HepG2 (cell line): ENCODE measurements around the gene HEPACAM. TPM values are rescaled to one million over a fixed set of nuclear protein-coding genes. Genes with fewer than 3 reads are reported as not detected.
A peak's percentile ranks its signal among the peaks of the same experiment; 100 is the strongest.

Experiments
- CBX2 ChIP-seq, 2 experiments: fragments of 200-600 bp in 1 of 2; sonication (generic); formaldehyde crosslinking in 1 of 2; IDR thresholded peaks; 2 replicates each; pipeline versions ENCODE4 v1.7.0 to v1.8.1; 2018 to 2022; ENCODE audit warnings: low read depth in 2 of 2, low read length in 1 of 2, mild to moderate bottlenecking in 1 of 2, missing genetic modification reagents in 1 of 2
- EZH2 ChIP-seq: conservative IDR thresholded peaks from 2 replicates; pipeline ENCODE4 v1.6.1; 2012; ENCODE audit warnings: mild to moderate bottlenecking, low read depth, low read length, moderate library complexity
- FOXA1 ChIP-seq, 2 experiments: fragments of 450-650 bp in 1 of 2; sonication (generic) in 1 of 2; formaldehyde crosslinking in 1 of 2; IDR thresholded peaks; 2 replicates each; pipeline versions ENCODE4 v1.4.0 to v1.6.1; 2016 to 2020; ENCODE audit warnings: missing genetic modification reagents in 1 of 2
- GFI1 ChIP-seq: sonication (generic); formaldehyde crosslinking; IDR thresholded peaks from 2 replicates; pipeline ENCODE4 v1.5.0; 2020; ENCODE audit warnings: missing genetic modification reagents, mild to moderate bottlenecking, borderline replicate concordance
- HNF4G ChIP-seq, 2 experiments: sonication (generic) in 1 of 2; formaldehyde crosslinking in 1 of 2; IDR thresholded peaks; 2 replicates each; pipeline versions ENCODE4 v1.4.0 to v1.6.1; 2011 to 2020; ENCODE audit warnings: borderline replicate concordance in 2 of 2, low read depth in 2 of 2, mild to moderate bottlenecking in 2 of 2, low read length in 1 of 2, missing genetic modification reagents in 1 of 2, moderate library complexity in 1 of 2
- PAXIP1 ChIP-seq: sonication (generic); formaldehyde crosslinking; conservative IDR thresholded peaks from 2 replicates; pipeline ENCODE4 v1.4.0; 2020; ENCODE audit warnings: mild to moderate bottlenecking, missing genetic modification reagents, moderate library complexity
- PHF8 ChIP-seq: sonication (generic); formaldehyde crosslinking; IDR thresholded peaks from 2 replicates; pipeline ENCODE4 v1.5.0; 2020; ENCODE audit warnings: missing genetic modification reagents
- SALL2 ChIP-seq: sonication (generic); formaldehyde crosslinking; IDR thresholded peaks from 2 replicates; pipeline ENCODE4 v1.8.1; 2023; ENCODE audit warnings: mild to moderate bottlenecking, missing genetic modification reagents, inconsistent platforms
- SP1 ChIP-seq, 2 experiments: fragments of 450-650 bp in 1 of 2; sonication (generic) in 1 of 2; formaldehyde crosslinking in 1 of 2; IDR thresholded peaks; 2 replicates each; pipeline versions ENCODE4 v1.4.0 to v1.6.1; 2016 to 2020; ENCODE audit warnings: missing genetic modification reagents in 1 of 2
- SYNCRIP ChIP-seq: fragments of 200-400 bp; formaldehyde crosslinking; IDR thresholded peaks from 2 replicates; pipeline ENCODE4 v1.6.1; 2018; ENCODE audit warnings: mild to moderate bottlenecking, low read depth, low read length; ENCODE audit not compliant: insufficient read depth
- polyA plus RNA-seq, 8 experiments: library from polyadenylated mRNA; depleted of rRNA in 3 of 8; stranded (reverse) in 7 of 8; unstranded in 1 of 8; fragments of >200 nt; fragmentation: Illumina TruSeq in 4 of 8; extraction: Trizol in 4 of 8; gene quantifications; 2 replicates each; pipeline versions ENCODE4 v1.2.1 to v1.2.3, GENCODE V29; 2011 to 2016; ENCODE audit warnings: low read depth in 4 of 8, missing spikeins in 1 of 8, mixed read lengths in 1 of 8; ENCODE audit not compliant: insufficient read depth in 1 of 8
- total RNA-seq, 5 experiments: library from RNA; depleted of rRNA; stranded (reverse); fragments of >200 nt; fragmentation: Illumina TruSeq; extraction: Trizol; gene quantifications; 2 replicates each; pipeline ENCODE4 v1.2.3, GENCODE V29; 2016; ENCODE audit warnings: low read depth in 1 of 5
- TF ChIP-seq, protein P1 (sequence below): sonication (generic); formaldehyde crosslinking; IDR thresholded peaks from one replicate; pipeline ENCODE4 v1.5.1; 2020; ENCODE audit warnings: mild to moderate bottlenecking, missing genetic modification reagents; ENCODE audit errors: not compliant biosample characterization
- TF ChIP-seq, protein P2 (sequence below): sonication (generic); formaldehyde crosslinking; IDR thresholded peaks from 2 replicates; pipeline ENCODE4 v1.4.0; 2020; ENCODE audit warnings: missing genetic modification reagents, mild to moderate bottlenecking, borderline replicate concordance

The HEPACAM gene
- total and polyA plus RNA-seq, 2 of the 13 experiments (the other 11 are each of a cell fraction or from before 2014, with no cell fraction given), result 66.9 to 121 TPM

- TF ChIP-seq PAXIP1 (CRISPR knock-in tag), result peak; percentile 18; the same call in 1 of the 2 replicates
- TF ChIP-seq GFI1 (CRISPR knock-in tag), result peak; percentile 51; the same call in 1 of the 2 replicates
- no peak for TF ChIP-seq FOXA1 (IDR thresholded peaks at IDR 0.05)
- TF ChIP-seq FOXA1 (CRISPR knock-in tag; IDR thresholded peaks at IDR 0.05), result no peak
- TF ChIP-seq SYNCRIP, result no peak
- TF ChIP-seq, protein P1, sequence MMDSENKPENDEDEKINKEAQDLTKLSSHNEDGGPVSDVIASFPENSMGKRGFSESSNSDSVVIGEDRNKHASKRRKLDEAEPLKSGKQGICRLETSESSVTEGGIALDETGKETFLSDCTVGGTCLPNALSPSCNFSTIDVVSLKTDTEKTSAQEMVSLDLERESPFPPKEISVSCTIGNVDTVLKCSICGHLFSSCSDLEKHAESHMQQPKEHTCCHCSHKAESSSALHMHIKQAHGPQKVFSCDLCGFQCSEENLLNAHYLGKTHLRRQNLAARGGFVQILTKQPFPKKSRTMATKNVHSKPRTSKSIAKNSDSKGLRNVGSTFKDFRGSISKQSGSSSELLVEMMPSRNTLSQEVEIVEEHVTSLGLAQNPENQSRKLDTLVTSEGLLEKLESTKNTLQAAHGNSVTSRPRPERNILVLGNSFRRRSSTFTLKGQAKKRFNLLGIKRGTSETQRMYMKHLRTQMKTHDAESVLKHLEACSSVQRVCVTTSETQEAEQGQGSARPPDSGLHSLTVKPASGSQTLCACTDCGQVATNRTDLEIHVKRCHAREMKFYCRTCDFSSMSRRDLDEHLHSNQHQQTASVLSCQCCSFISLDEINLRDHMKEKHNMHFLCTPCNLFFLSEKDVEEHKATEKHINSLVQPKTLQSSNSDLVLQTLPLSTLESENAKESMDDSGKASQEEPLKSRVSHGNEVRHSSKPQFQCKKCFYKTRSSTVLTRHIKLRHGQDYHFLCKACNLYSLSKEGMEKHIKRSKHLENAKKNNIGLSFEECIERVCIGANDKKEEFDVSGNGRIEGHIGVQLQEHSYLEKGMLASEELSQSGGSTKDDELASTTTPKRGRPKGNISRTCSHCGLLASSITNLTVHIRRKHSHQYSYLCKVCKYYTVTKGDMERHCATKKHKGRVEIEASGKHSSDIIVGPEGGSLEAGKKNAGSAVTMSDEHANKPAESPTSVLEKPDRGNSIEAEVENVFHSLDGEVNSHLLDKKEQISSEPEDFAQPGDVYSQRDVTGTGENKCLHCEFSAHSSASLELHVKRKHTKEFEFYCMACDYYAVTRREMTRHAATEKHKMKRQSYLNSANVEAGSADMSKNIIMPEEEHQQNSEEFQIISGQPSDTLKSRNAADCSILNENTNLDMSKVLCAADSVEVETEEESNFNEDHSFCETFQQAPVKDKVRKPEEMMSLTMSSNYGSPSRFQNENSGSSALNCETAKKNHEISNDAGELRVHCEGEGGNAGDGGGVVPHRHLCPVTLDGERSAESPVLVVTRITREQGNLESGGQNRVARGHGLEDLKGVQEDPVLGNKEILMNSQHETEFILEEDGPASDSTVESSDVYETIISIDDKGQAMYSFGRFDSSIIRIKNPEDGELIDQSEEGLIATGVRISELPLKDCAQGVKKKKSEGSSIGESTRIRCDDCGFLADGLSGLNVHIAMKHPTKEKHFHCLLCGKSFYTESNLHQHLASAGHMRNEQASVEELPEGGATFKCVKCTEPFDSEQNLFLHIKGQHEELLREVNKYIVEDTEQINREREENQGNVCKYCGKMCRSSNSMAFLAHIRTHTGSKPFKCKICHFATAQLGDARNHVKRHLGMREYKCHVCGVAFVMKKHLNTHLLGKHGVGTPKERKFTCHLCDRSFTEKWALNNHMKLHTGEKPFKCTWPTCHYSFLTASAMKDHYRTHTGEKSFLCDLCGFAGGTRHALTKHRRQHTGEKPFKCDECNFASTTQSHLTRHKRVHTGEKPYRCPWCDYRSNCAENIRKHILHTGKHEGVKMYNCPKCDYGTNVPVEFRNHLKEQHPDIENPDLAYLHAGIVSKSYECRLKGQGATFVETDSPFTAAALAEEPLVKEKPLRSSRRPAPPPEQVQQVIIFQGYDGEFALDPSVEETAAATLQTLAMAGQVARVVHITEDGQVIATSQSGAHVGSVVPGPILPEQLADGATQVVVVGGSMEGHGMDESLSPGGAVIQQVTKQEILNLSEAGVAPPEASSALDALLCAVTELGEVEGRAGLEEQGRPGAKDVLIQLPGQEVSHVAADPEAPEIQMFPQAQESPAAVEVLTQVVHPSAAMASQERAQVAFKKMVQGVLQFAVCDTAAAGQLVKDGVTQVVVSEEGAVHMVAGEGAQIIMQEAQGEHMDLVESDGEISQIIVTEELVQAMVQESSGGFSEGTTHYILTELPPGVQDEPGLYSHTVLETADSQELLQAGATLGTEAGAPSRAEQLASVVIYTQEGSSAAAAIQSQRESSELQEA, result no peak
- no peak for TF ChIP-seq HNF4G (IDR thresholded peaks at IDR 0.05; ENCODE audit: borderline replicate concordance, low read depth, low read length)
- TF ChIP-seq HNF4G (CRISPR knock-in tag; IDR thresholded peaks at IDR 0.05; ENCODE audit: borderline replicate concordance, low read depth), result no peak
- TF ChIP-seq EZH2, result no peak
- TF ChIP-seq PHF8 (CRISPR knock-in tag), result no peak
- TF ChIP-seq, protein P2, sequence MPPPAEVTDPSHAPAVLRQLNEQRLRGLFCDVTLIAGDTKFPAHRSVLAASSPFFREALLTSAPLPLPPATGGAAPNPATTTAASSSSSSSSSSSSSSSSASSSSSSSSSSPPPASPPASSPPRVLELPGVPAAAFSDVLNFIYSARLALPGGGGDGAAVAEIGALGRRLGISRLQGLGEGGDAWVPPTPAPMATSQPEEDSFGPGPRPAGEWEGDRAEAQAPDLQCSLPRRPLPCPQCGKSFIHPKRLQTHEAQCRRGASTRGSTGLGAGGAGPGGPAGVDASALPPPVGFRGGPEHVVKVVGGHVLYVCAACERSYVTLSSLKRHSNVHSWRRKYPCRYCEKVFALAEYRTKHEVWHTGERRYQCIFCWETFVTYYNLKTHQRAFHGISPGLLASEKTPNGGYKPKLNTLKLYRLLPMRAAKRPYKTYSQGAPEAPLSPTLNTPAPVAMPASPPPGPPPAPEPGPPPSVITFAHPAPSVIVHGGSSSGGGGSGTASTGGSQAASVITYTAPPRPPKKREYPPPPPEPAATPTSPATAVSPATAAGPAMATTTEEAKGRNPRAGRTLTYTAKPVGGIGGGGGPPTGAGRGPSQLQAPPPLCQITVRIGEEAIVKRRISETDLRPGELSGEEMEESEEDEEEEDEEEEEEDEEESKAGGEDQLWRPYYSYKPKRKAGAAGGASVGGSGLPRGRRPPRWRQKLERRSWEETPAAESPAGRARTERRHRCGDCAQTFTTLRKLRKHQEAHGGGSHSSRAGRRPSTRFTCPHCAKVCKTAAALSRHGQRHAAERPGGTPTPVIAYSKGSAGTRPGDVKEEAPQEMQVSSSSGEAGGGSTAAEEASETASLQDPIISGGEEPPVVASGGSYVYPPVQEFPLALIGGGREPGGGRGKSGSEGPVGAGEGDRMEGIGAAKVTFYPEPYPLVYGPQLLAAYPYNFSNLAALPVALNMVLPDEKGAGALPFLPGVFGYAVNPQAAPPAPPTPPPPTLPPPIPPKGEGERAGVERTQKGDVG (CRISPR knock-in tag), result no peak
- TF ChIP-seq SALL2 (CRISPR knock-in tag), result no peak
- no peak for TF ChIP-seq SP1 (IDR thresholded peaks at IDR 0.05)
- no peak for TF ChIP-seq SP1 (CRISPR knock-in tag; IDR thresholded peaks at IDR 0.05)
- TF ChIP-seq CBX2 (IDR thresholded peaks at IDR 0.05; ENCODE audit: low read depth, low read length), result no peak
- TF ChIP-seq CBX2 (CRISPR knock-in tag; IDR thresholded peaks at IDR 0.05; ENCODE audit: low read depth), result no peak
Measured at GRCh38 chr11:124938206-124938765, 2.4 kb upstream of the HEPACAM start (continued).
